Stimulated activated CD8-positive, alpha-beta memory T cell treated with anti-CD3 and anti-CD28 coated beads, Interleukin-4, amount 100 ng/mL, for 1 hour (primary cell): ENCODE results near the gene ADGRG3.

Source experiments
- DNase-seq, 2 donors: peaks; one replicate each; pipeline ENCODE4 v3.0.0-alpha.2; 2020; ENCODE audit warnings: low read depth in 2 of 2, low spot score in 1 of 2

Gene ADGRG3

DNA sequence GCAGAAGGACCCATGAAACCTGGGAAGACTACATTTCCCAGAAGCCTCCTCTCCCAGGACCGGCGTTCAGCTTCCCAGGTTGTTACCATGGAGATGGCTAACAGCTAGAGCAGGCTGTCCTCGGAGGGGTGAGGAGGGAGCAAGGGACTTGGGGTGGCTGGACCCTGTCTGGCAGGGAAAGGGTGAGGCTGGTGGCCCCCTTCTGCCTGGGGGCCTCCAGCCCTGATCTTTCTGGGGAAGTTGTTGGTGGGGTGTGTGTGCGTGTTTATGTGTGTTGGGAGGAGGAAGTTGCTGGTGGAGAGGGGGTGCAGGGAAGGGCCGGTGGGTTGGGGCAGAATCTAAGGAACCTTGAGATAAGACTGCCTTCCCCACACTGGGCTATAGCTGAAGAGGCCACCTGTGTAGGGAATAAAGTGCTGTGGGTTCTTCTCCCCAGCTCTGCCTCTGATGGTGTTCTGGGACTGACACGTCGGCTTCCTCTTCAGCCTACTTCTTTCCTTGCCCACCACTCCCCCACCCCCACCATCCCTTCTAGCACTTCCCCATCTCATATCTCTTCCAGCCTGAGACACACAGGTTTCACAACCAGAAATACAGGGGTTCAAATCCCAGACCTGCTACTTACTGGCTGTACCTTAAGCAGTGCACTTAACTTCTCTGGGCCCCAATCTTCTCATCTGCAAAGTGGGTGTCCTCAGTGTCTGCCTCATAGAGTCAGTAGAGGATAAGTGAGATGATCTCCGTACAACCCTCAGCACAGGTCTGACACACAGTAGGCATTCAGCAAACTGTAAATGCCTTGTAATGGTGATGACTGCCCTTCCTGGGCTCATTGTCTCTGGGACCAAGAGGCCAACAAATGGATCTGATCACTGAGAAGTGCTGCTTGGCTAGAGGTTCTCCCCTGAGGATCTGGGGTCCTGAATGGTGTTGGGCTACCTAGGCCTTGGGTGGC, 26.9 kb downstream of the ADGRG3 start, which contains the start of gene DRC7:
TSS of gene DRC7 (plus strand) at position 82 of the 955 bp plus-strand sequence. CDS start 3,144 bp downstream, outside the sequence.
- DNase-seq: no peak

DNA sequence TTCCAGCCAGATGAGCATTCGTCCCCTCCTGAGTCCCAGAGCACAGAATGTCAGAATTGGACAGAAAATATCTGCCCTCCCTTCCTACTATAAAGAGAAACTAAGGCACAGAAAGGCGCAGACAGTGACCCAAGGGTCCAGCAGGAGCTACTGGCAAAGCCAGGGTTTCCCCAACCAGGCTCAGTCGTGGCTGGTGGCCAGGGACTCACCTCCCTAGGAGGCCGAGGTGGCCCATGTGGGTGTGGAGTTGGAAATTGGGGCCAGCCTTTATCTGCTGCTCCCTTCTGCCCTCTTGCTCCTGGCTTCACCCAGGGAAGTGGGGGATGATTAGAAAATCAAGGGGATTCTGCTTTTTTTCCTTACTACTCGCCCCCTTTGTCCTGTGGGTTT, 27.6 kb downstream of the ADGRG3 start:
- DNase-seq: no peak

DNA sequence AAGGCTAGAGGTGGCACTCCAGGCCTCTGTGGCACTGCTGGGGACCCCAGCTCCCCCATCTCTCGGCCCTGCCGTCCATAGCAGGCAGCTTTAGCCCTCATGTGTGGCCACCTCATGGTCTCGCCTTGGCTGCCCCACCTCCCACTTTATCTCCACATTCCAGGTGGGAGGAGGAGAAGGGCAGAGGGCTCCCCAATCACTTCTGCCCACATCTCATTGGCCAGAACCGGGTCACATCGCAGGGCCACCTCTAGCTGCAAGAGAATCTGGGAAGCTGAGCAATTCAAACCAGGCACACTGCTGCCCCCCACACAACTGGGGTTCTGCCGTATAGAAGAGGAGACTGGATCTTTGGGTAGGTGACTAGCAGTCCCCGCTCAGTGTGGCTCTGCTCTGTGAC, 28.1 kb downstream of the ADGRG3 start:
- DNase-seq: no peak

DNA sequence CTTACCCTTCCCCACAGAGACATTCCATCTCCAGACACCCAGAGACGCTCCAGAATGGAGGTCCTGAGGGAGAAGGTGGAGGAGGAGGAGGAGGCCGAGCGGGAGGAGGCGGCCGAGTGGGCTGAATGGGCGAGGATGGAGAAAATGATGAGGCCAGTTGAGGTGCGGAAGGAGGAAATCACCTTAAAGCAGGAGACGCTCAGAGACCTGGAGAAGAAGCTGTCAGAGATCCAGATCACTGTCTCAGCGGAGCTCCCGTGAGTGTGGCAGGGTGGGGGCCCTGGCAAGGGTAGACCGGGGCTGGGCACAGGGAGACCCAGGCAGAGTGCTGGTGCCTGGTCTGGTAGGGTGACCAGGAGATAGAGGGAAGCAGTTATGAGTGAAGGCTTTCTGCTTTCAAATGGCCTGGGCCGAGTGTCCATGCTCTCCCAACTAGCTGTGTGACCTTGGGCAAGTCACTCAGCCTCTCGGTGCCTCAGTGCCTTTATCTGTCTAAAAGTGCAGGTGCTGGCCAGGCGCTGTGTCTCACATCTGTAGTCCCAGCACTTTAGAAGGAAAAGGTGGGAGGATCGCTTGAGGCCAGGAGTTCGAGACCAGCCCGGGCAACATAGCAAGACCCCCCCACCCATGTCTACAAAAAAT, 29.9 kb downstream of the ADGRG3 start:
- no peak for DNase-seq

DNA sequence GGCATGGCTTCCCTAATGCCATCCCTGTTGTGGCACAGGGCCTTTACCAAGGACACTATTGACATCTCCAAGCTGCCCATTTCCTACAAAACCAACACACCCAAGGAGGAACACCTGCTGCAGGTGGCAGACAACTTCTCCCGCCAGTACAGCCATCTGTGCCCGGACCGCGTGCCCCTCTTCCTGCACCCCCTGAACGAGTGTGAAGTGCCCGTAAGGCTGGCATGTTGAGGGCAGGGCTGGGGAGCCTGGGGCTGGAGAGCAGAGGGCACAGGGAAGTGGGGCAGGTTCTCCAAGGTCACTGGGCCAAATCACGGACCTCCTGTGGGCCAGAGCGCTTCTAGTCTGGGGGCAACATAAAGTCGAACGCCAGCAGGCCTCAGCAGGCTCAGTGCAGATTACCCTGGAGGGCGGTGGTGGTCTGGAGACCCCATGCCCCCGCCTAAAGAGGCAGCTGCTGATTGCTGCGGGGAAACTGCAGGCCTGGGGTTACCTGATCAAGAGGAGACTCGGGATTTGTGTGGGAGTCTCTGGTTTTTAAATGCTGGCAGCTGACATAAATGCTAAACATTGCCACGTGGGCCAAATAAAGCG, 30.8 kb downstream of the ADGRG3 start:
- DNase-seq: no peak

DNA sequence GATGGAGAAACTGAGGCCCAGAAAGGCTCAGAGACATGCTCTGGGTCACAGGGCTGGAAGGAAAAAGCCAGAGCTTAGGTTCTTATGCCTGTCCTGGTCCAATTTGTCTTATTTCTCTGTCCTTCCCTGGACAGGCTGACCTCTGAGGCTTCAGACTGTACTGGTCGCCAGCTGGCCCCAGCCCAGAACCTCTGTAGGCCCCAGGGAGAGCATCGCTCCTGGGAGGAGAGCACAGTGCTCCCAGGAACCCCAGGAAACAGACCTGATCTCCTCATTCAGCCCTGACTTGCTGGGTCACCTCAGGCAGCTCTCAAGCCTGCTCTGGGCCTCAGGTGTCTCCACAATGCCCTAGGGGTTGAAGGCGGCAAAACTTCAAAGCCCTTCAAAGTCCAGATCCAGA, 31.4 kb downstream of the ADGRG3 start:
- DNase-seq: no peak

DNA sequence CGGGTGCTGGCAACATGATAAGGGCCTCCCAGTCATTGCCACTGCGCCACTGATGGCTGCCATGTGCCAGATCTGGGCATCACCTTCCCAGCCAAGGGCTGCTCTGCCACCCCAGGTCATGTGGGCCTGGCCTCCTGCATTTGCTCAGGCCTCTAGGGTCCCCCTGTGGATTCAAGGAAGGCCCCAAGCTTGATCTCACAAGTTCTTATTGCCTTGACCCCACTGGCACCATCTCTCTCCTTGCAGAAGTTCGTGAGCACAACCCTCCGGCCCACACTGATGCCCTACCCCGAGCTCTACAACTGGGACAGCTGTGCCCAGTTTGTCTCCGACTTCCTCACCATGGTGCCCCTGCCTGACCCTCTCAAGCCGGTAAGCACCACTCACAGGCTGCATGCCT, 31.8 kb downstream of the ADGRG3 start:
- DNase-seq: no peak

DNA sequence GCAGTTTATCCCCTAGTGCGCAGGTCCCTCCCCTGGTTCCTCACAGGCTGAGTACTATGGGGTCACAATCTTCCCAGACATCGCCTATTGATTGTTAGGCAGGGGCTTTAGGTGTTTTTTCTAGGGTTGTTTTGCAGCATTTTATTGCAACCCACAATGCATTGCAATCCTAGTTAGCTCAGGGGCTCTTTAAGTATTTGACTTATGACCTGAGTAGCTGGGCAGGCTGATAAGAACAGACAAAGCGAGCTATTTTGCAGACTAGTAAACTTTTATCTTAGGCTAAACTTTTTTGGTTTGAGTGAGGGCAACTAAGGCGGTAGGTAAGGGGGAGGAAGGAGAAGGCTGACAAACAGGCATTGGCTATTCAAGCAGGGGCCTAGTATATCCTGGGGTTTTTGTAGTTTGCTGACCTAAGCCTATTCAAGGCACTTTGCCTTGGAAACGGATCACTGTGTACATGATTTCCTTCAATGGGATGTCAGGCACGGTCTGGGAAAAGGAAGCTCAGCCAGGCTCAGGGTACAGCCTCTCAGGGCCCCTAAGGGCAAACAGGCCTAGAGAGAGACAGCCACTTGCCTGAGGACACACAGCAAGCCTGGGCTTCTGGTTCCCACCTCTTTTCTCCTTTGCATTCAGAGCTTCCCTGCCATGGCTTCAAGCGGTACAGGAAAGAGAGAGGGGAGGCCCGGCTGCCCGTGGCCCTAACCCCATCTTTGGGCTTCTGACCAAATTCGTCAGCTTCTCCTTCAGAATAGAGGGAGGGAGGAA, 32.9 kb downstream of the ADGRG3 start:
- DNase-seq: no peak

DNA sequence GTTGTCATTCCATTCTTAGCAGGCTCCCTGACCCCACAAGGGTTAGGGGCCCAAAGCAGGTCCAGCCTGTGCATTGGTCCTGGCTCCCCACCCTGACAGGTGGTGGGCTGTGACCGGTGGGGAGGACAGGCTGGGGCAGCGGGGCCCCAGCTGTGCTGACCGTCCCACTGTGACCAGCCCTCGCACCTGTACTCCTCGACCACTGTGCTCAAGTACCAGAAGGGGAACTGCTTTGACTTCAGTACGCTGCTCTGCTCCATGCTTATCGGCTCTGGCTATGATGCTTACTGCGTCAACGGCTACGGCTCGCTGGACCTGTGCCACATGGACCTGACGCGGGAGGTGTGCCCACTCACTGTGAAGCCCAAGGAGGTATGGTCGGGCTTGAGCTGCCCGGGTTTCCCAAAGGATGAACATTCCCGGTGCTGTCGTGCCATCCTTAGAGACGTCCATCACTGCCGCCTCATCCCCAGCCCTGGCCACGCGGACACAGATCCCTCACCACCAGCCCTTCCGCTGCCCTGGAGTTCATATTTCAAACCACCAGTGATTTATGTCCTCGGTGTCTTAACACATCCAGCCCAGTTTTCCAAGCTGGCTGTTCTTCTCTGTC, 33.8 kb downstream of the ADGRG3 start:
- no peak for DNase-seq

DNA sequence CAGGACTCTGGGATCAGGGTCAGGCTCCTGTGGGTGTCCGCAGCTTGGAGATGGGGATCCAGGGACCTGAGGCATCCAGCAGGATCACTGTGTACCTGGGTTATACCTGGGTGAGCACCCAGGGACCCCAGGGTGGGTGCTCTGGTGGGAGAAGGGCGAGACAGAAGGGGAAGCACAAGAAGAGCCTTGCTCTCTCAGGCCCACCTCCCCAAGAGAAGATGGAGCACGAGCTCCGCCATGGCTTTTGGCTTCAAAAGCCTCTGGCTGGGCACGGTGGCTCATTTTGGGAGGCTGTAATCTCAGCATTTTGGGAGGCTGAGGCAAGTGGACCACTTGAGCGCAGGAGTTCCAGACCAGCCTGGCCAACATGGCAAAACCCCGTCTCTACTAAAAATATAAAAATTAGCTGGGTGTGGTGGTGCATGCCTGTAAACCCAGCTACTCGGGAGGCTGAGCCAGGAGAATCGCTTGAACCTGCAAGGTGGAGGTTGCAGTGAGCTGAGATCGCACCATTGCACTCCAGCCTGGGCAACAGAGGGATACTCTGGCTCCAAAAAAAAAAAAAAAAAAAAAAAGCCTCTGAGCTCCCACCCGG, 35.4 kb downstream of the ADGRG3 start:
- no peak for DNase-seq

DNA sequence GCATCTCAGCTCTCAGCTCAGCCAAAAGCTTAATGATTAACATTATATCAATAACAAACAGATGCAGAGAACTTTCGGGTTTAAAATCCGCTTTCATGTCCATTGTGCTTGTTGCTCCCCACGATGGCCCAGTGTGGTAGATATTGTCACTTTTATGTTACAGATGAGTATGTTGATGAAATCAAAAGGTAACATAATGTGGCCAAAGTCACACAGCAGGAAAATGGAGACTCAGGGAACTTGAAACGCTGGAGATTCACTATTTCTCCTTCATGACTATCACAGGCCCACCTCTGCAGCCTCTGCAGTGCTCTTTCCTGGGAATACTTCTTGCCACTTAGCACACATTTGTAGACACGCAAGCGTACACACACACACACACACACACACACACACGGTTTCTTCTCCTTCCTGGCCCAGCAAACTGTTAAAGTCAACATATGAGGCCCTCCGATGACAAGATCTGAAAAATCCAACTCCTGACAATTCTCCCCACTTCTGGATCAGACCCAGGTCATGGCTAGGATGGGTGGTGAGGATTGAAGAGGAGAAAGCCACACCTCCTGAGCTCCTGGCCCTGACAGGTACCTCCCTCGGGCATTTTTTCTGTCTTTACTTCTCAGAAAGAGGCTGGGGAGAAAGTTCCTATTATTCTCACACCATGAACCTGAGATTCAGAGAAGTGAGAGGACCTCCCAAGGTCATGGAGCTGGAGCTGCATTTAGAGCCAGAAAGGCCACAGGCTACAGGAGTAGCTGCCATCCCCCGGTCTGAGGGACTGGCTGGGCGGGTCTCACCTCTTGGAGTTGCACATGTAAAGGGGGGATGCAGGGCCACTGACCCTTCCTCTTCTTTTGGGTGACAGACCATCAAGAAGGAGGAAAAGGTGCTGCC, 36.2 kb downstream of the ADGRG3 start:
- no peak for DNase-seq

DNA sequence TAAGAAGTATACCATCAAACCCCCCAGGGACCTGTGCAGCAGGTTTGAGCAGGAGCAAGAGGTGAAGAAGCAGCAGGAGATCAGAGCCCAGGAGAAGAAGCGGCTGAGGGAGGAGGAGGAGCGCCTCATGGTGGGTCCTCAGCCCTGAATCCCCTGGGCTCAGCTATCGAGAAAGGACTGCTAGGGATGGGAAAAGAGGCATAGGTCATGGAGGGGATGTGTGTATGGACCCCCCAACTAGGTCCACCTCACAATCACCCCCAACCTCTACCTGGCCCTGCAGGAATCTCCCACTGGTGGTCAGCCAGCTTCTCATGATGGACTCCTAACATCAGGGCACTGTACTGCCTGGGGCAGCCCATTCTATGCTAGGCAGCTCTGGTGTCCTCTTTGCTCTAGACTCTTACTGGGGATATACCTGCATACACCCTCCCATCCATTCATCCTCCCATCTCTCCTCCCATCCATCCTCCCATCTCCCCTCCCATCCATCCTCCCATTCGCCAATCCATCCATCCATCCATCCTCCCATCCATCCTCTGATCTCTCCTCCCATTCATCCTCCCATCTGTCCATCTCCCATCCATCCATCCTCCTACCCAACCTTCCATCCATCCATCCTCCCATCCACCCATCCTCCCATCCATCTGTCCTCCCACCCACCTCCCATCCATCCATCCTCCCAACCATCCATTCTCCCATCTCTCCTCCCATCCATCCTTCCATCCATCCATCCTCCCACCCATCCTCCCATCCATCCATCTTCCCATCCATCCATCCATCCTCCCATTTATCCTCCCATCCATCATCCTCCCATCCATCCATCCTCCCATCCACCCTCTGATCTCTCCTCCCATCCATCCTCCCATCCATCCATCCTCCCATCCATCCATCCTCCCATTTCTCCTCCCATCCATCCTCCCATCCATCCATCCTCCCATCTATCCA, 37.1 kb downstream of the ADGRG3 start:
- no peak for DNase-seq

DNA sequence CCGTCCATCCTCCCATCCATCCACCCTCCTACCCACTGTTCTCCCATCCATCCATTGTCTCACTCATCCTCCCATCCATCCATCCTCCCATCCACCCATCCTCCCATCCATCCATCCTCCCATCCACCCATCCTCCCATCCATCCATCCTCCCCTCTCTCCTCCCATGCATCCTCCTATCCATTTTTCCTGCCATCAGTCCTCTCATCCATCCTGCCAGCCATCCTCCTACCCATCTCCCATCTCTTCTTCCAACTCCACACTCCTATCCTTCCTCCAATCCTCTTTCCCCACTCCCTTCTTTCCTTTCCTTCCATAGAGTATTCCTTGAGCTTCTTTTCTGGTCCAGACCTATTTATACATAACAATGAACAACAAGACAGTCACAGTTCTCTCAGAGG, 38.6 kb downstream of the ADGRG3 start:
- DNase-seq: no peak

DNA sequence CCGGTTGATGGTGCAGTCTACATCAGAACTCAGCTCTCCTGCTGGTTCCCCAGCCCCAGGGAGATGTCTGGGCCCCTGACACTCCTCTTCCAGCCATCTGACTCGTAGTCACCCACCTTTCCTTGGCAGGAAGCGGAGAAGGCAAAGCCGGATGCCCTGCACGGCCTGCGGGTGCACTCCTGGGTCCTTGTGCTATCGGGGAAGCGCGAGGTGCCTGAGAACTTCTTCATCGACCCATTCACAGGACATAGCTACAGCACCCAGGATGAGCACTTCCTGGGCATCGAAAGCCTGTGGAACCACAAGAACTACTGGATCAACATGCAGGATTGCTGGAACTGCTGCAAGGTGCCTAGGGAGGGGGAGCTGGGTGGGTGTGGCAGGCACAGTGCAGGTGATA, 39.2 kb downstream of the ADGRG3 start:
- DNase-seq: no peak

DNA sequence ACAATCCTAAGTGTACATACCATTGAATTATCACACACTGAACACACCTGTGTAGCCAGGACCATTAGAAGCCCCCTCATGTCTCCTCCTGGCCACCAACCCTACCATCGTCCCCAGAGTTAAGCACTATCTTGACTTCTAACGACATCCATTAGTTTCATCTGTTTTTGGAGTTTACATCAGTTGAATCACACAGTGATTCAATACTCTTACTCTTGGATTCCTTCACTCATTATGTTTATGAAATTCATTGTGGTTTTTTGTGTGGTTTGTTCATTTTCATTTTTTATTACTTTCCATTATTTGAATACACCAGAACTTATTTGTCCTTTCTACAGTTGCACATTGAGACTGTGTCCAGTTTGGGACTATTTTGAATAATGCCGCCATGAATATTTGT, 40.1 kb downstream of the ADGRG3 start:
- DNase-seq: no peak

DNA sequence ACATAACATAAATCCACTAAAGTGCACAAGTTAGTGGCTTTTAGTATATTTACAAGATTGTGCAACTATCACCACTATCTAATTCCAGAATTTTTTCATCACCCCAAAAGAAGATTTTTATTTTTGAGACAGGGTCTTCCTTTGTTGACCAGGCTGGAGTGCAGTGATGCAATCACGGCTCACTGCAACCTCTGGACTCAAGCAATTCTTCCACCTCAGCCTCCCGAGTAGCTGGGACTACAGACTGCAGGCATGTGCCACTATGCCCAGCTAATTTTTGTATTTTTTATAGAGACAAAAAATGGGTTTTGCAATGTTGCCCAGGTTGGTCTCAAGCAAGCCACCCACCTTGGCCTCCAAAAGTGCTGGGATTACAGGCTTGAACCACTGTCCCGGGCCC, 41.6 kb downstream of the ADGRG3 start:
- no peak for DNase-seq

DNA sequence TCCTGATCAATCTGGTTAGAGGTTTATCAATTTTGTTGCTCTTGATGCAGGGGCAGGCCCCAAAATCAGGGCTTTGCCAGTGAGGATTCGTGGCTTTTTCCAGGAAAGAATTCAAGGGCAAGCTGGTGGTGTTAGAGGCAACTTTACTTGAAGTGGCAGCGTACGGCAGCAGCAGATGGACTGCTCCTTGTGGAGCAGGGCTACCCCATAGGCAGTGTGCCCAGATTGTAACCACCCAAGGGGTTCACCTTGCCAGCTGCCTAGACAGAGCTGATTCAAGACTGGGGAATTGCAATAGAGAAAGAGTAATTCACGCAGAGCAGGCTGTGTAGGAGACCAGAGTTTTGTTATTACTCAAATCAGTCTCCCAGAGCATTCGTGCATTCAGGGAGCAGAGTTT, 43.2 kb downstream of the ADGRG3 start:
- no peak for DNase-seq

DNA sequence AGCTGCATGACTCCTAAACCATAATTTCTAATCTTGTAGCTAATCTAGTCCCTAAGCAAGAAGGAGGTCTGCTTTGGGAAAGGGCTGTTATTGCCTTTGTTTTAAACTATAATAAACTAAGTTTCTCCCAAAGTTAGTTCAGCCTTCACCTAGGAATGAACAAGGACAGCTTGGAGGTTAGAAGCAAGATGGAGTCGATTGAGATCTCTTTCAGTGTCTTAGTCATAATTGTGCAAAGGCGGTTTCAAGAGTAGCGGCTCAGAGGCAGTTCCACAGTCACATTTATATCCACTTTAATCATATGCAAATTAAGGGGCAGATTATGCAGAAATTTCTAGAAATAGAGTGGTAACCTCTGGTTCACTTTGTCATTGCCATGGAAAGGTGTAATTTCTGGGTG, 43.9 kb downstream of the ADGRG3 start:
- DNase-seq: no peak
